Mucosa of descending colon (tissue), 3 donors: ENCODE results near the gene SLC16A13. TPM values are rescaled to one million over a fixed set of nuclear protein-coding genes. Genes with fewer than 3 reads are reported as not detected.

Source experiments
- ATAC-seq: fragments of 200-7000 bp; cut with Tn5 transposase; one replicate; pipeline ENCODE4 v1.9.1; 2020; ENCODE audit warnings: mild to moderate bottlenecking, moderate library complexity
- DNase-seq, 3 donors: peaks; one replicate each; pipeline ENCODE4 v3.0.0-alpha.2; 2020
- H3K36me3 ChIP-seq: fragments of 200-600 bp; one replicate; pipeline ENCODE4 v1.8.0; 2021; ENCODE audit warnings: low read depth, mild to moderate bottlenecking
- H3K4me1 ChIP-seq: fragments of 200-600 bp; one replicate; pipeline ENCODE4 v1.8.0; 2021; ENCODE audit warnings: low read depth, mild to moderate bottlenecking
- H3K4me3 ChIP-seq: fragments of 200-600 bp; one replicate; pipeline ENCODE4 v1.8.0; 2021; ENCODE audit warnings: mild to moderate bottlenecking
- H3K9me3 ChIP-seq: fragments of 200-600 bp; one replicate; pipeline ENCODE4 v1.8.0; 2021; ENCODE audit warnings: mild to moderate bottlenecking
- CTCF ChIP-seq: fragments of 200-600 bp; IDR thresholded peaks from one replicate; pipeline ENCODE4 v1.8.0; 2022; ENCODE audit warnings: antibody characterized with exemption, mild to moderate bottlenecking
- intact Hi-C, 2 donors: fragments of 100-400 bp; cut with DNase I in 1 of 2; cut with micrococcal nuclease in 1 of 2; formaldehyde crosslinking; loops; one replicate each; pipeline versions ENCODE4 v1.11.0 to v1.11.1; 2022; cut with DNase I, micrococcal nuclease
- total RNA-seq, 3 donors: library from RNA; stranded (reverse); fragmentation: NEBNext Ultra II Directional in 2 of 3; extraction: Animal tissue kit (Norgen Biotek cat#: 25700) in 2 of 3; gene quantifications; one replicate each; pipeline versions ENCODE4 v1.2.1 to v1.2.4, GENCODE V29; 2021 to 2023
- donor health status: DM: no; HTN: no; CAD: no; lungs with moderate emphysema.
- donor health status: DM: no; HTN: no; CAD: no.
- donor health status: DM: no; HTN: yes; CAD: no.

The SLC16A13 gene
- total RNA-seq, 3 donors from 2014 or later, result 3.8 to 7.3 (median 6.6) TPM

GRCh38 chr17:7041607-7042500 is 6.0 kb downstream of the SLC16A13 start:
- Histone ChIP-seq H3K4me1 (peaks cover 30% of the 10 kb centered on the region), H3K36me3 (no peaks in the 10 kb centered on the region), H3K4me3 (no peak overlapping the region), H3K9me3 (no peaks in the 10 kb centered on the region)
- peak in 2 of 3 donors; percentile 49 to 56 for DNase-seq
- intact Hi-C loops, result no loop called here
- no peak for TF ChIP-seq CTCF
- ATAC-seq, result no peak

- peak in 2 of 3 donors; percentile 50 to 62 for DNase-seq
- peaks cover 37% of the 10 kb centered on the region for H3K4me1 ChIP-seq
- TF ChIP-seq CTCF, result no peak
- H3K4me3 ChIP-seq, result no peak overlapping the region
- H3K9me3 ChIP-seq, result no peaks in the 10 kb centered on the region
- intact Hi-C loops, result no loop called here
- ATAC-seq, result no peak
- no peaks in the 10 kb centered on the region for H3K36me3 ChIP-seq
These were observed 6.8 kb downstream of the SLC16A13 start for GRCh38 chr17:7042501-7043181.

GRCh38 chr17:7043182-7043496 is 7.3 kb downstream of the SLC16A13 start:
- DNase-seq, result no peak
- Histone ChIP-seq H3K4me3 (no peak overlapping the region), H3K36me3 (no peaks in the 10 kb centered on the region), H3K9me3 (no peaks in the 10 kb centered on the region), H3K4me1 (peaks cover 37% of the 10 kb centered on the region)
- TF ChIP-seq CTCF, result no peak
- intact Hi-C loops, result no loop called here
- peak; percentile 19 for ATAC-seq

GRCh38 chr17:7043497-7044198 is 7.8 kb downstream of the SLC16A13 start, which contains the start of gene SLC16A11:
Gene SLC16A11, minus strand, starts transcription at chr17:7044092. Its CDS starts 579 bp downstream, at chr17:7043513.
- peak; percentile 17 for ATAC-seq
- Histone ChIP-seq H3K4me1 (peaks cover 37% of the 10 kb centered on the region), H3K4me3 (no peak within 1 kb of the TSS), H3K9me3 (no peaks in the 10 kb centered on the region), H3K36me3 (no peaks in the 10 kb centered on the region)
- peak; percentile 43 to 71 (median 69) for DNase-seq
- TF ChIP-seq CTCF, result no peak
- intact Hi-C loops, result no loop called here

- Histone ChIP-seq H3K36me3 (no peaks in the 10 kb centered on the region), H3K4me1 (peaks cover 37% of the 10 kb centered on the region), H3K4me3 (no peak overlapping the region), H3K9me3 (no peaks in the 10 kb centered on the region)
- ATAC-seq (peak; percentile 70), DNase-seq (peak in 1 of 3 donors; percentile 79)
- intact Hi-C loops, result no loop called here
- peak; percentile 73 for TF ChIP-seq CTCF
These were observed 9.8 kb downstream of the SLC16A13 start for GRCh38 chr17:7045492-7046126.
